ENCODE measurements around the gene RAPGEF1.
"Not testable (repeated sequence)": the region's sequence is repeated elsewhere in the genome, so short reads cannot be mapped to it uniquely, and the experiment has no call there.

Gene RAPGEF1

DNA sequence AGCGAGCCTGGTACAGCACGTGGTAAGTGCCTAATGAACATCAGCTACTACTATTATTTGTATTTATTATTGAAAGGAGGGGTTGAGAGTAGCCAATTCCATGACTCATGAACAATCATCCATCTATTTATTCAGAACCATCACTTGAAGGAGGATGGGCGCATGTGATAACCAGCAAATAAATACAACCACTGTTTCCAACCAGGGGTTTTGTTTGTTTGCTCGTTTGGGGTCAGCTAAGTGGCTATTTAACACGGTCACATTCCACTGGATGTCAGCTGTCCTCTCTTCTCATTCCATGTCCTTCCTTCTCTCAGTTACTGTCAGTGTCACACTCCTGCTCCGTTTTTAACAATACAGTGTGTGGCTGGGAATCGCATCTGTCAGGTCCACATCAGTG is 8.6 kb downstream of the RAPGEF1 start:
- DNase-seq (ENCODE audit: low spot score) = no peak

DNA sequence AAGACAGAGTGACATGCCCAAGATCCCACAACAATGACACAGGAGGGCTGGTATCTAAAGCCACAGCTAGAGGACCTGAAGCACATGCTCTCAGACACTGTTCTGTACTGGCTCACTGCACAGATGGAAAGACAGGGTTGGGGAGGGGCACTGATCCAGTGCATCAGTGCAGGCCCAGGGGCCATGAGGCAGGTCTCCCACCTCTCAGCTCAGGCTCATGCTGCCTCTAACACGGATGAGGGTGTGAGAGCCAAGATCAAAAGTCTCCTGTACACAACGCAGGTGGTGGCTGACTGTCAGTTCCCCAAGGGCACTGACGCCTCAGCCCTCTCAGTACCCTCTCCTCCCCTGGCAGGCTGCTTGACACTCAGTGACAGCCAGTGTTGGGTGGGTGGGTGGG is 10.9 kb downstream of the RAPGEF1 start:
- DNase-seq (ENCODE audit: low spot score) = no peak

DNA sequence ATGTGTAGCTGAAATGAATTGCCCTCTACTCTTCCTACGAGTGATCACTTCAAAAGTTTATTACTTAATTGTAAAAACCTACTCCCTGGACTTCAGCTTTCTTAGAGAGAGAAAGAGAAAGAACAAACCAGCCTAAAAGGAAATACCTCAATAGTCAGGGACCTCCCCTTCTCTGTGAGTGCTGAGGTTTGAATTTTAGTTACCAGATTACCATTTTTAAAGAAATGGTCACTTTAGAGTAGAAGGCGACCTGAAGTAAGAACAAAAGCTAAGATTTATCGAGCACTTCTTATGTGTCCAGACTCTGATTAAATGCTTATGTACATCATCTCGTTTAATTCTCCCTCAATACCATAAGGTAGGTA is 11.3 kb downstream of the RAPGEF1 start:
- DNase-seq (ENCODE audit: low spot score) = no peak

DNA sequence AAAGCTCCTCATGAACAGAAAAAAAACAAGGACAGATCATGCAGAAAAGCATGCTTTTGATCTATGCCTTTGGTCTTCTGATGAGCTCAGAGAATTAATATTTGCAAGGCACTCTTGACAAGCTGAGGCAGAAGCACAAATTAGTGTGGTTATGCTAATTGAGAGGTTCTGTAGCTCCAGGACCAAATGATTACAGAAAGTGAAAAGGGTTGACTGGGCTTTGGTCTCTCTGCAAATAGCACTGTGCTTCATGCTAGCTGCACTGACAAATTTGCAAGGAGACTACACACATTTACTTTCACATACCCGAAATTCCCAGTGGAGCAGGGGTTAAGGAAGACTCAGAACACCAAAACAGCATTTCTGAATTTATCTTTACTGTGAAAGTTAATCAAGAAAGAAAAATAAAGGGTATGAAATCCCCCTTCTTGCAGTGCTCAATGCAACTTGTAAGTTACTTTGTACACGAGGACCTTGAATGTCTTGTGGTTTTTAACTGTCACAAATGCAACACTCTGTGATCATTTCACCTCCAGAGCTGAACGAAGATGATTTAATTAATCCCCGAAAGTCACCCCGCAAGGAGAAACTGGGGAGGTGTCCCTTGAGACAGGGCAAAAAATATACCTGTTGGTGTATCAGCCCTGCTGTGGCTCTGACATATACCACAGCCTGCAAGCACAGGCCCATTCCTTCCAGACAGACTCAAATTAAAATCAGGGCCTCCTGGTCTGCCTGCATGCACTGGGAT is 11.9 kb downstream of the RAPGEF1 start:
- no peak for DNase-seq (ENCODE audit: low spot score)

DNA sequence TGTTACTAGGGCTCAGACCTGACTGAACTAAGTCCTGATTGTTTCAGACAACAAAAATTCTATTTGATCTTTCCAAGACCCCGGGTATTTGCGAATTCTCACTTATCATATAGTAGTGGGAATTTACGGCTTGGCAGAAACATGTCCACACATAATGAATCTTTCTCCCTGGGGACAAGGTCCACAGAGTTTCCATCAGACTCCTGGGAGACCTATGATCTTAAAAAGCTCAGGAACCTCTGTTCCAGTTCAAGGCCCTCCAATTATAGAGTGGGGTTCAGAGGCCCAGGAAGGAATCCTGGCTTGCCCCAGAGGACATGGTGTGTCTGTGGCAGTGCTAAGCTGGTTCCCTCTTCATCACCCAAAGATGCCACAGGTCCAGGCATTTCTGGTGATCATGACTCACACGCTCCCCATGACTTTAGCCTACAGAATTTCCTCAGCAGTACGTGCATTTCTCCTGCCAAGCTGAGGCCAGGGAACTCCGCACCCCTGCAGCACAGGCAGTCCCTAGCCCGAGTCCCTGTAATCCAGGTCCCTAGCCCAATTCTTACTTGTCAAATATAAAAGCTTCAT is 12.6 kb downstream of the RAPGEF1 start:
- no peak for DNase-seq (ENCODE audit: low spot score)

DNA sequence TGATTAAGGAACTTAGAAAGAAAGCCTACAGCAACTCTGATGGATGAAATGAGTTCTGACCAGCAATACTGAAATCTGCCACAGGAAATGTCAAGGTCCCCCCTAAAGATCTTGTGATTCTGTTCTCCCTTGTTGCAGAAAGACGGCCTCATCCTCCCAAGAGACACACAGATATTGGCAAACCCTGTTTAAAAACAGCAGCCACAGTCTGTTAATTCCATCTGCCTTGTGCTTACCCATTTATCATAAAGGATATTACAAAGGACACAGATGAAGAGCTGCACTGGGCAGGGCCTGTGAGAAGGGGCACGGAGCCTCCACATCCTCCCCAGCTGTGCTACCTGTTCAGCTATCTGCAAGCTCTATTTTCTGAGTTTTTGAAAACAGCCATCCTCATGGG is 15.2 kb downstream of the RAPGEF1 start:
- DNase-seq (ENCODE audit: low spot score) = no peak

DNA sequence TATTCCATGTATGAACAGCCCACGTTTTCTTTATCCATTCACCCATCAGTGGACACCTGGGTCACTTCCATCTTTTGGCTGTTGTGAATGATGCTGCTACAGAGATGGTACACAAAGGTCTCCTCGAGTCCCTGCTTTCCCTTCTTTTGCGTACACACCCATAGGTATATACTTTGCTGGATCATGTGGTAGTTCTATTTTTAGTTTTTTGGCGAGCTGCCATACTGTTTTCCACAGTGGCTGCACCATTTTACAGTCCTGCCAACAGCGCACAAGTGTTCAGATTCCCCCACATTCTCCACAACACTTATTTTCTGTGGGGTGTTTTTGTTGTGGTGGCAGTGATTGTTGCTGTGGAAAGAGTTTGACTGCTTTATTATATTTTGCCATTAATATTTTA is 16.2 kb downstream of the RAPGEF1 start:
- DNase-seq (ENCODE audit: low spot score) = no peak

DNA sequence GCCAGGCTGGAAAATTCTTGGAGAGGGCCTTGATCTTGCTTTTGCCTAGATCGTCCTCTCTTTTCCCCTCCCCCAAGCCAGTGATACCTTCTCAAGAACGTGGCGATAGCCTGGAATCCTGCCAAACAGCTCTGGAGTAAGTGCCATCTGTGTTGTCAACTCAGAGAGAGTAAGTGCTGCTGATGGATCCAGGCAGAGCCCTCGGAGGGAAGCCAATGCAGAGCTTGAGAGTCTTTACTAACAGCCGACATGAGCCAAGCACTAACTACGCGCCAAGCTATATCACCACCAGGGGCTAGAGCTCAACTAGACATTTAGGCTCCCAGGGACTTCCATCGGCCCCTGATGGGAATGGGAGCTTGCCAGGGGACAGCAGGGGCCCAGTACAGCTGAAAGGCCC is 17.6 kb downstream of the RAPGEF1 start:
- no peak for DNase-seq (ENCODE audit: low spot score)

DNA sequence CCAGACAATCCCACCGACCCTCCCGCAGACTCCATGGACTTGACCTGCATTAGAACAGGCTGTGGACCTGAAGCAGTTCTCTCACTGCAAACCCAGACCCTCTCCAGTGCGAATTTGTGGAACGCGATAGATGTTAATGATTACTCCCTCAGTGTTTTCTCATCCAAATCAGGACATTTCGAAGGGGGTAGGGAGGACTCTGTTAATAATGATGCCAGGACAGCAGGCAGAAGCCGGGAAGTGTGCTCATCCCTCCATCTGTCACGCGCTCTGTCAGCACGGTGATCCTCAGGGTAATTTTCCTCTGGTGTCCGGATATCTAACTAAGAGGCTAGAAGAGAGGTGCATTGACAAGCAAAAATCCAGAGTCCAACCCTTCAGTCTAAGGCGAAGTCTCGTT is 18.8 kb downstream of the RAPGEF1 start:
- no peak for DNase-seq (ENCODE audit: low spot score)

DNA sequence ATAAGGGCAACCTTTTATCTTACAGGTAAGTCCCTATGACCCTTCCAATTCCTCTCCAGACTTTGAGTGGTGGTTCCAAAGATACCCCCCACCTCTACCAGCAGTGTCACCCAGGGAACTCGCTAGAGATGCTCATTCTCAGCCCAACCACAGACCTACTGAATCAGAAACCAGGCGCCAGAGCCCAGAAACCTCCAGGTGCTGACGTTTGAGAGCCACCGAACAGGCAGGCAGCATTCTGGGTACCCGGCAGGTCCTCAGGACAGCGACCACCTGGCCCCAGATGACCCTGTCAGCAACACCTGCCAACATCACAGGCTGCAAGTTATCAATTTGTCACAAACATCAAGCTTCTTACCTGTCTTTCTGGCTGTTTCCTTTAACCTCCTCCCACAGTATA is 19.5 kb downstream of the RAPGEF1 start:
- no peak for DNase-seq (ENCODE audit: low spot score)

DNA sequence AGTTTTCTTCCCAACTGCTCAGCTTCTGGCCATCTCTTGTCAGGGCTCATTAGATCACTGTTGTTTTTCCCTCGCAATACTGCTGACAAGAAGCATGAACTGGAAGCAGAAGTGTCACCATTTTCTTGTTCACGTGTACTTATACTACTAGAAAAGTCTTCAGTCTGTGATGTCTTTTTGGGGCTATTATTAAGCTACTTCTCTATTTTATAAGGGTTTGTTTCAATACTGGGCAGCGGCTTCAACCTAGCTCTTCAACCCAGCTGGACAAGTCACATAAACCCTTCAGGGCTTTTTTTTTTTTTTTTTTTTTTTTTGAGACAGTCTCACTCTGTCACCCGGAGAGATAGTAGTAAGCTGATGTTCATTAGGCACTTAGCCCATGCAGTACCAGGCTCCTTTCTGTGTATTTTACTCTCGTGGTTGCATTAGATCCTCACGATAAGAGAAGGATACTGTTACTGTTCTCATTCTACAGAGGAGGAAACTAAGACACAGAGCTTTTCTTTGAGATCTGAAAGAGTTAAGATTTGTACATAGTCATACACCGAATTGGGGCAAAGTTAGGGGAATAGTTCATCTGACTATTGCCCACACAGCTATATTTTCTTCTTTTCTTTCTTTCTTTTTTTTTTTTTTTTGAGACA is 20.5 kb downstream of the RAPGEF1 start:
- DNase-seq (ENCODE audit: low spot score) = no peak

DNA sequence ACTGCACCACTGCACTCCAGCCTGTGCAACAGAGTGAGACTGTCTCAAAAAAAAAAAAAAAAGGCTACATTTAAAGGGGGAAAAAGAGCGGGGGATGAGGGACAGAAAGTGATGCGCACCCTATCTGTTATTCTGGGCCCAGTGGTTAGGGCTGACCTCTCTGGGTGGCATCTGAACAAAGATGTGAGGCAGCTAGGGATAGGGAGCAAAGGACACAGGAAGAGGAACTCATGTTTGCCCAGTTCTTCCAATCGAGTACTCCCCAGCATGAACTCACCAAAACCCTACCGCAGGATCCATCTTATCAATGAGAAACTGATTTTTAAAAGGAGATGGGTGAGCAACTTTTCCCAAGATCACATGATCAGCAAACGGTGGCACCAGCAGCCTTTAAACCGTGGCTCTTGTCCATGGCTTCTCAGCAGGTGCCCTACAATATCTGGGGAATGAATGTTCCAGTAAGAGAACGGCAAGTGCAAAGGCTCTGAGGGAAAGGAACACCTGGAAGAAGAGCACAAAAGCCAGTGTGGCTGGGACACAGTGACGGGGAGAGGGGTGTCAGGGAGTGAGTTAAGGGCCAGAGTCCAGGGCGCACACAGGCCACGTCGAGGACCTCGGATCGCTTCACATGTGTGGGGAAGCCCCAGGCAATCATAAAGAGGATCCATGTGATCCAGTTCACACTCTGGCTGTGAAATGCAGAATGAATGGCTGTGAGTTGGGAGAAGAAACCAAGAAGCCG is 22.0 kb downstream of the RAPGEF1 start:
- DNase-seq (ENCODE audit: low spot score) = no peak

DNA sequence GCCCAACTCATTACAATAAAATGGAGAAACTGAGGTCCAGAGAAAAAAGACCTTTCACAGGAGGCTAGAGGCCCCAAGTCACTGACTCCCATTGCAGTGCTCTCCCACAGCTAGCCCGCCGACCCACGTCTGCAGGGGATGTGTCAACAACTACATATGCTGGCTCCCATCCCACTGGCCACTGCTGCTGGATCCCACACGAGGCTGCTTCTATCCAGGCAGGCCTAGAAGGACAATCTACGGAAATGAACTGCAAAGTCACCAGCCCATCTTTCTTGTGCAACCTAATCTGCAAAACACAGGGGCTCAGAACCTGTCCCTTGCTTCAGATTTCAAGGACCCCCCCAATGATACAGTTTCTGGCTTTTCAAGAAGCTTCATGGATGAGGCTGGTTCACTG is 24.0 kb downstream of the RAPGEF1 start:
- DNase-seq (ENCODE audit: low spot score) = no peak

DNA sequence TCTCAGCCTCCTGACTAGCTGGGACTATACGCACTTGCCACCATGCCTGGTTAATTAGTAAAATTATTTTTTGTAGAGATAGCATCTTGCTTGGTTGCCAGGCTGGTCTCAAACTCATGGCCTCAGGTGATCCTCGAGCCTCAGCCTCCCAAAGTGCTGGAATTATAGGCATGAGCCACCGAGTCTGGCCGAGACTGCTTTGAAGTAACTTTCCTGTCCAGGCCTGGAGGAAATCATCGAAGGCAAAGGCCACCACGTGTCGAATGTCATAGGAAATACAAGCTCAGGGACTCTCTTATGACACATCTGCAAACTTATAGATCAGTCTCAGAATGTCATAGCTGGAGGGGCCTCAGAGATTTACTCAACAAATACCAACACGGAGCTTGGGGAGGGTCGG is 25.1 kb downstream of the RAPGEF1 start:
- DNase-seq (ENCODE audit: low spot score) = no peak

DNA sequence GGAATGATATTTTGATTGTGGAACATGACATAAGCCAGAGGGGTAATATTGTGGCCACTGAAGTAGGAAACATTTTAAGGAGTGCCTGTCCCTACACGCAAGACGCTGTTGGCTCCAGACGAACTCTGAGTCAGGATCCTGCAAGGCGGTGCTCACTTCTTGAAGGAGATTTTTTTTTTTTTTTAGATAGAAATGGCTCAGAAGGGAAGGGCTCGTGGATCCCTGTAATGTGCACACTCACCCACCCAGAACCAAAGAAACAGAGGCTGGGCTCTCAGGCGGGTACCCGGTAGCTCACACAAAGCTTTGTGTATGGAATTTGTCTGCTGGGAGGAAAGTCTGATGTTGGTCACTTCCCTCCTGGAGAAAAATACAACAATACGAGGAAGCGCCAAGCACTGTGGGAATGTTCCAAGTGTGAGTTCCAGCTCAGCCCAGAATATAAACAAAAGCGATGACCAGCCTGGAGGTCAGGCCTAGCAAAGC is 25.7 kb downstream of the RAPGEF1 start:
- DNase-seq (ENCODE audit: low spot score) = peak; percentile 81

DNA sequence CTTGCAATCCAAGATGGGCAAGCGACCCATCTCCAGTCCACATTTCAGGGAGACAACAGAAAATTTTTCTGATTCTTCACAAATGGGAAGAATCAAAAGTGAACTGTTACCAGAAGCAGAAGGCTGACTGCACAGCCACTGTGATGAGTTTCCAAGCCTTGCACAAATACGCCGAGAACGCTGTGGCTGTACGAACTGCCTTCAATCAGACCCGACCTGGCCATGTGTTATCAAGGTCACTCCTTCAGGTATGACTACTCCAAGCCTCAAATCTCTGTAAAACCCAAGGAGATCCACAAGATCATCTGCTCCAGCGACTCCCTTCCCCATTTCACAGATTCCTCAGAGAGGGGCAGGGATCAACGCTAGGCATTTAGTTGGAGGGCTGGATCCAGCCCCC is 26.9 kb downstream of the RAPGEF1 start:
- DNase-seq (ENCODE audit: low spot score) = no peak

DNA sequence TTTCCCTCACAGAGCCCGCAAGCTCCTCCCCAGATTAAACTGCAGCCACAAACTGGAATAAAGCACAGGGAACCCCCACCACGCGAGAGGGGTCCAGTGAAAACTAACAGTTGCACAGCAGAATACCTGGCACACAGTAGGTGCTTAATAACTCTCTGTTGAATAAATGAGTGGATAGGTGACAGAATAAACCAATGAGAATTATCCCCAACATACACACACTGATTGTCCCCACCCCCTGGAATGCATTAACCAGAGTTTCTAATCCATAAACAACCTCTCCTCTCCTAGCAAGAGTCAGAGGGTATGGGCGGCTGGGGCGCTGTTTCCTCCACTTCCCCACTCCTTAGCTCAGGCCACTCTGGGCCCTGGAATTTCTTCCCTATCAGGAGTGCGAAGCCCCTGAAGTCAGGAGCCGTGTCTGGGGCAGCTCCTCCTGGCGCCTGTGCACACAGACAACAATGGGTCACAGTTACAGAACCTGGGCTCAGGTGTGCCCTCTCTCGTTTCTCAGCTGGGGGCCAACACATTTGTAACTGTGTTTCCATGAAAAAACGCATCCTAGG is 27.6 kb downstream of the RAPGEF1 start:
- no peak for DNase-seq (ENCODE audit: low spot score)

DNA sequence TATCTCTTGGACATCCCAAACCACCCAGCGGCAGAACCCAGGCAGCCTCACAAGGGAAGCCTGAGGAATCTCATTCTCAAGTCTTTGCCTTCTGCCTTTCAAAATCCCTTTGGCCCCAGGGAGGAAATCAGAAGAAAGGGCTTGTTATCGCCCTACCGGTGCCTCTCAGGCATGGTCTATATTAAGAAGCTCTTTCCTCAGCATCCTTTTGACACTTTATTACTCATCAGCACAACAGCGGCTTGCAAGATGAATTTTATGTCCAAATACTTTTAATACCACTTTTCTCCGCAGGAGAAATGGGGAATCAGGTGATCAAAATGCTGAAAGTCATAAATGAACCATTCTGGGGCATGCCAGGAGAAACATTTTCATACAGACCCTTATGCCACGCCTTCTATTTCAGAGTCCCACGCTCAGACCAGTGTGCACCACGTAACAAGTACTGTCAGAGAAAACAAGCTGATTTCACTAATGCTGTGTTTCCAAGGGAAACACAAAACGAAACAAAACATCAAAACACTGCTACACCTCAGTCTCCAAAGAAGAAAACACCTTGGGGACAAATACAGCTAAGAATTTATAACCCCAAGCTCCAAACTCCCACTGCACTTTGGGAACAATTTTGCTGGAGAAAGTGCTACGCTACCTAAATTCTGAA is 30.0 kb downstream of the RAPGEF1 start:
- no peak for DNase-seq (ENCODE audit: low spot score)

DNA sequence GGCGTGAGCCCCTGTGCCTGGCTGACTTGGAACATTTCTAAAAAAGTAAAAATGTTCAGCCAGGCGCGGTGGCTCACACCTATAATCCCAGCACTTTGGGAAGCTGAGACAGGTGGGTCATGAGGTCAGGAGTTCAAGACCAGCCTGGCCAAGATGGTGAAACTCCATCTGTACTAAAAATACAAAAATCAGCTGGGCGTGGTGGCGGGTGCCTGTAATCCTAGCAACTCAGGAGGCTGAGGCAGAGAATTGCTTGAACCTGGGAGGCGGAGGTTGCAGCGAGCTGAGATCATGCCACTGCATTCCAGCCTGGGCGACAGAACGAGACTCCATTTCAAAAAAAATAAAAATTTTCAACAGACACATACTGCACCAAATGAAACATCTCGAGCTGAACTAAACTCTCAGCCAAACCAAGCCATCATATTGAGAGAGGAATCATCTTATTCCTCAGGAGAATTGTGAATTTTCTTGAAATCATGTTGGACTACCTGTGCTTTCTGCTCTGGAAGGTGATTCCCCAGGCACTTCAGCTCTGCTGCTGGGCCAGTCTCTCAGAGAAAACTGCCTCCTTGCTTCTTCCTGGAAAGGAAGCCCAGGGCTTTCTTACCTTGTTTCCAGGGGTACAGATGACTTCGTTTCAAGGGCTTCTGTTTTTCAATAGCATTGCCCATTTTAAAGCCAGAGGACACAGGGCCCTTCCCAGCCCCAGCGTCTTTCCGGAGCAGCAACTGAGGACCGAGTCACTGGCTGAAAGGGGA is 30.7 kb downstream of the RAPGEF1 start:
- DNase-seq (ENCODE audit: low spot score) = not testable (repeated sequence)

DNA sequence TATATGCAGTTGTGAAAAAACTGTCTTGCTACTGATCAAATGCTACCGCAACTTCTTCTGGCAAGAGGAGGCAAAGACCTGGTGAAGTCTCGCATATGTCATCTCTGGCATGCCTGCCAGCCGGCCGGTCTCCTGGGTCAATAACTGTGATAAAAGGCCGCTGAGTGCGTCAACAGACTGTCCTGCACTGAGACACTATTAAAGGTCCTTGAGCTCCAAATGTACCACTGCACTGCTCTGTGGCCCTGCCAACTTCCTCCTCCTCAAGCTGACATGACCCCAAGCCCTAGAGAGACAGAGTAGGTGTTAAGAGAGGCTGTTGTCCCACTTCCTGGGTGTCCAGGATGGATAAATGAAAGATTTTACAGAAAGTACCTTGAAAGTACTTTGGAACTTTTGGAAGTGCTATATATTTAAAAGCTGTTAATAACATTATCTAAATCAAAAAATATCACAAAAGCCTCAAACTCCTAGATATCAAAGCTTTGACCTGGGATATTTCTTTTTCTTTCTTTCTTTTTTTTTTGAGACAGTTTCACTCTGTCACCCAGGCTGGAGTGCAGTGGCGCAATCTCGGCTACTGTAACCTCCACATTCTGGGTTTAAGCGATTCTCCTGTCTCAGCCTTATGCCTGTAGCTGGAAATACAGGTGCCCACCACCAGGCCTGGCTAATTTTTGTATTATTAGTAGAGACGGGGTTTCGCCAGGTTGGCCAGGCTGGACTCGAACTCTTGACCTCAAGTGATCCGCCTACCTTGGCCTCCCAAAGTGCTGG is 31.5 kb downstream of the RAPGEF1 start:
- no peak for DNase-seq (ENCODE audit: low spot score)
